Cardiac fibroblast (primary cell): ENCODE data around the gene CENPP.

ENCODE experiments used
- DNase-seq, 2 donors: peaks; one replicate each; pipeline versions ENCODE4 v3.0.0 to v3.0.0-alpha.2; 2010; ENCODE audit warnings: low read depth in 2 of 2
- H3K4me3 ChIP-seq, 2 donors: replicated peaks in 1 of 2; 1 replicate in 1 of 2; 2 replicates in 1 of 2; pipeline ENCODE4 v1.5.1; 2011; ENCODE audit warnings: low read depth in 2 of 2, low read length in 2 of 2, mild to moderate bottlenecking in 2 of 2, moderate library complexity in 1 of 2
- TF ChIP-seq, protein P1 (sequence below): IDR thresholded peaks from one replicate; pipeline ENCODE4 v1.5.1; 2011; ENCODE audit warnings: low read depth, mild to moderate bottlenecking, low read length, inconsistent platforms

Gene CENPP

DNA sequence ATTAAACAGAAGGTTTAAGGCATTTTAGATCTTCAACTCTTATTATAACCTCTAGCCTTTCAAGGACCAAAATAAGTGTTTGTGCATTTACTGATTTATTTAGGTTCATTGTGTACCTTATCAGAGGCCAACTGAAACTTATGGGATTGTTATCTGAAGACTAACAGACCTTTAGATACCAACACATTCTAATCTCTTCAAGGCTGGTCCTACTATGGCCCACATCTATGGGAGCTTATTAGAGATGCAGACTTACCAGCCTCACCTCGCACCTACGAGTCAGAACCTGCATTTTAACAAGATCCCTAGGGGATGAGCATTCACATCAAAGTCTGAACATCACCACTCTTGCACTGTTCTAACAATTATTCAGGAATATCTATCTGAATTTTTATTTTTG lies 34.2 kb upstream of the CENPP start:
- no peak for DNase-seq
- peak overlapping the region in 1 of 2 donors; percentile 13 for H3K4me3 ChIP-seq
- TF ChIP-seq, protein P1, sequence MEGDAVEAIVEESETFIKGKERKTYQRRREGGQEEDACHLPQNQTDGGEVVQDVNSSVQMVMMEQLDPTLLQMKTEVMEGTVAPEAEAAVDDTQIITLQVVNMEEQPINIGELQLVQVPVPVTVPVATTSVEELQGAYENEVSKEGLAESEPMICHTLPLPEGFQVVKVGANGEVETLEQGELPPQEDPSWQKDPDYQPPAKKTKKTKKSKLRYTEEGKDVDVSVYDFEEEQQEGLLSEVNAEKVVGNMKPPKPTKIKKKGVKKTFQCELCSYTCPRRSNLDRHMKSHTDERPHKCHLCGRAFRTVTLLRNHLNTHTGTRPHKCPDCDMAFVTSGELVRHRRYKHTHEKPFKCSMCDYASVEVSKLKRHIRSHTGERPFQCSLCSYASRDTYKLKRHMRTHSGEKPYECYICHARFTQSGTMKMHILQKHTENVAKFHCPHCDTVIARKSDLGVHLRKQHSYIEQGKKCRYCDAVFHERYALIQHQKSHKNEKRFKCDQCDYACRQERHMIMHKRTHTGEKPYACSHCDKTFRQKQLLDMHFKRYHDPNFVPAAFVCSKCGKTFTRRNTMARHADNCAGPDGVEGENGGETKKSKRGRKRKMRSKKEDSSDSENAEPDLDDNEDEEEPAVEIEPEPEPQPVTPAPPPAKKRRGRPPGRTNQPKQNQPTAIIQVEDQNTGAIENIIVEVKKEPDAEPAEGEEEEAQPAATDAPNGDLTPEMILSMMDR, result no peak

DNA sequence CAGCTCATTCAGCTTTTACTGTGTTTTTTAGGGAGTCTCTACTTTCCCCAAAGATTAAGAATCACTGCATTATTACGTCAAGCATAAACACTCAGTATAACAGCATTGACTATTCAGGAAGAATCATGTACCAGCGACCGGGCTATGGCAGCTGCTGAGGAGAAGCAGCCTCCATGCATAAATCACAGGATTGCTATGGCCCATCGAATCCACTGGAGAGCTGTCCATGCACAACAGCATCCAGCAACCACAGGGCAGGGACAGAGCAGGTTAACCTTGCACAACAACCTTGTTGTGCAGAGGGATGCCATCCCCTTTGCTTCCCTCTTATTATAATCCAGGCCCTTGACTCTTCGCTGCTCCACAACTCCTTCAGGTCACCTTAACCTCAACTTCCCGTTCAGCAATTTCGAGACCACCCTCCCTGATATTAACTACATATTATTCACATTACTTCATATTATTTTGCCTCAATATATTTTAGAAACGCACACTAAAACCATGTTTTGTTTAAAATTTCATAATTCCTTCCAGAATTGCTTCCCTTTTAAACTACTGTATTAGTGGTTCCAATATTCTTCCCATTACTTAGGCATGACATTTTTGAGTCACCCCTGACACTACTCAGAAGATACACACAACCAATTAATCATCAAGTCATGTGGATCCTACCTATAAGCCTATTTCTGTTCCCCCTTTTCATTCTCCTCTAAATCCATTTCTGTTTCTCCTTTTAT lies 33.2 kb upstream of the CENPP start:
- DNase-seq, result peak in 1 of 2 donors; percentile 56
- H3K4me3 ChIP-seq, result peak overlapping the region; percentile 75 to 81
- TF ChIP-seq, protein P1, result no peak

DNA sequence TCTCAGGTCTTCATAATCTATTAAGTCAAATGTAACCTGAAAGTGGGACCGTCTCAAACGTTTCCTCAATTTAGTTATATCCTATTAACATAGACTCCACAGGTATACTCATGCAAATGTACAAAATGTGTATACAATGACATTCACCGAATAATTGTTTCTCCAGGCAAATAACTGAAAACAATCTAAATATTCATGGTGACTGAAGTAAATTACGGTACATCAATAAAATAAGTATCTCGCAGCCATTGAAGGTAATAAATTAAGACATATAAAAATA lies 32.7 kb upstream of the CENPP start:
- no peak for DNase-seq

DNA sequence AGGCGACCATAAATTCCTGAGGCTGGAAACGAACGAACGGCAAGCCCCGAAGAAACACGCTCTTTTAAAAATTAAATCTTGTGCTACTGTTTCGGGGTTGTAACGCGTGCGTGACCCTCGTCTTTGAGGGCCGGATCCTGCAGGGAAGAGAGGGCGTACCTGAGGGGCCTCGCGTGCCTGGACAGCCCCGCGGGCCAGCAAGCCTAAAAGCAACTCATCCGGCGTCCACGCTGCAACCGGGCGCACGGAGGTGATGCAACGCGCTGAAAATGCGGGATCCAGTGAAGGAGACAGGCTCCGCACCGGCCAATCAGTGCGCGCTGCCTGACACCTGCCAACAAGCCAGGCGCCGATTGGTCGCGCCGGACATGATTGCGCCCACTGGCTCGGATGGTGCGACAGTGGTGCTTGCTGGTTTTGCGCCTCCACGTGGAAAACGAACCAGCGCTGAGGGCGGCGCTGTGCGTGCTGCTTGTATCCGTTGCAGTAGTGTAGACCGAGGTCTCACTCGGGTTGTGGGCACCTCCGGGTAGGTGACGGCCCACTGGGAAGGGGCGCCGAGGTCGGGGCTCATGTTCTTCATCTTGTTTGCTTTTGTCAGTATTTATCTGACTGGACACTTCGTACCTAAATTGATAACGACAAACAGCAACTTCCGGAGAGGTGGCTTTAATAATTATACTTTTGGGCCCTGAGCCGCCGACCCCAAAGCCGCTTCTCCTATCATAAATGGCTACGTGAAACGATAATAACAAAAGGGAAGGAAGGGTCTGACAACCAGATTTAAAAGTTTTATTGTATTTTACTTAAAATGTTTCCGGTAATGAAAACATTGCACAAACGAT lies 32.1 kb upstream of the CENPP start, which contains the start of gene IARS1:
Gene IARS1, minus strand, starts transcription at position 246 of the 845 bp plus-strand sequence. CDS start 4,278 bp downstream, outside the sequence.
- TF ChIP-seq, protein P1, result peak; percentile 14
- peak within 1 kb of the TSS; percentile 75 to 81 for H3K4me3 ChIP-seq

More for the DNA sequence above, 32.7 kb upstream of the CENPP start:
- peak overlapping the region; percentile 75 to 81 for H3K4me3 ChIP-seq
- TF ChIP-seq, protein P1, result no peak

DNA sequence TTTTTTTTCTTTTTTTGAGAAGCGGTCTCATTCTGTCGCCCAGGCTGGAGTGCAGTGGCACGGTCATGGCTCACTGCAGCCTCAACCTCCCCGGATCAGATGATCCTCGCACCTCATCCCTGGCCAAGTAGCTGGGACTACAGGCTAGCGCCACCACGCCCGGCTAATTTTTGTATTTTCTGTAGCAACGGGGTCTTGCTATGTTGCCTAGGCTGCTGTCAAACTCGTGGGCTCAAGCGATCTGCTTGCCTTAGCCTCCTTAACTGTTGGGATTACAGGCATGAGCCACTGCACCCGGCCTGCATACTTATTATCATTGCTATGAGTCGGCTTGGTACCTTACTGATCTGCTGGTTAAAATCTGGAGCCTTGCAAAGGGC lies 31.5 kb upstream of the CENPP start:
- DNase-seq, result peak; percentile 20 to 32
- TF ChIP-seq, protein P1, result no peak
- peak overlapping the region; percentile 75 to 81 for H3K4me3 ChIP-seq

More for the DNA sequence above, 32.1 kb upstream of the CENPP start, which contains the start of gene IARS1:
- DNase-seq, result peak; percentile 99

DNA sequence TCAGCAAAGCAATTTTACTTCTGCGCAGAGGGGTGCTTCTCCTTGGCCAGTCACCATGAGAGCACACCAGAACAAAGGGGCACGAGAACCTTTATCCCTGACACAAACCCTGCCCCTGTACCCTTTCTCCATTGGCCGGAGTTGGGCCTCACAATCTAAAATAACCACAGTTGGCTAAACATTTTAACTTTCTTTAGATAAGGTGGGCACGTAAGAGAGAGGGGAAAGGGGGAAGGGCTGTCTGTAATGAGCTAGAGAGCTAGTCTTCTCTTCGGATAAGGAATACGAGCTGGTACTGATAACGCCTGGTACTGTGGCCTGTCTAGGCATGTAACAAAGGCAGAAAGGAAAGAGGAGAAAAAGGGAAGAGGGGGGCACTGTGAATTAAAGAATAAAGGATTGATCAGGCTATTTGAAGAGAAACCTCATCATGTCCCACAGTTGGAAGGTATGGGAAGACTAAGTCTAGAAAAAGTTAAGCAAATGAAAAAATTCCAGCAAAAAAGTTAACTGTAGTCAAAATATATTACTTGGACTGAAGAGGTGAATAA lies 30.4 kb upstream of the CENPP start:
- TF ChIP-seq, protein P1, result no peak
- DNase-seq, result no peak
- H3K4me3 ChIP-seq, result no peak overlapping the region
